ENCODE data around the gene PTPRN2. TPM values are rescaled to one million over a fixed set of nuclear protein-coding genes. Genes with fewer than 3 reads are reported as not detected.
A peak's percentile ranks its signal among the peaks of the same experiment; 100 is the strongest.
"Not testable (repeated sequence)": the region's sequence is repeated elsewhere in the genome, so short reads cannot be mapped to it uniquely, and the experiment has no call there.

Gene PTPRN2
- total RNA-seq, 1 experiment from 2014 or later: 1.2 TPM

DNA sequence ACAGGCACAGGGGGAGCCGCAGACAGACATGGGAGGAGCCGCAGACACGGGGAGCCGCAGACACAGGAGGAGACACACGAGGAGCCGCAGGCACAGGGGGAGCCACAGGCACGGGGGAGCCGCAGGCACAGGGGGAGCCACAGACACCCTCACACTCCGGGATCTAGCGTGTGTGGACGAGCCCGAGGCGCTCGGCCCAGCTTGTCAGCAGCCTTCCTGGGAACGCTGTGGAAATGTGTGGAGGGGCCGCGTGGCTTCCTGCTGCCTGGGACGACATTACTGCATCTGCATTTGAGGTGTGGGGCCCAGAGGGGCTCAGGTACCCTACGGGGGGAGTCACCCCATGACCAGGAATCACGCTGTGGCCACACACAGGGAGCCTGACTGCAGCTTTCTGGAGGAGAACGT lies 313.2 kb downstream of the PTPRN2 start:
- H3K4me3 ChIP-seq: no peak overlapping the region
- no peak overlapping the region for H3K27ac ChIP-seq
- H3K36me3 ChIP-seq: no peaks in the 10 kb centered on the region
- no peaks in the 10 kb centered on the region for H3K27me3 ChIP-seq (replicated peaks)
- peaks cover 14% of the 10 kb centered on the region for H3K9me3 ChIP-seq (replicated peaks)
- H3K4me1 ChIP-seq (replicated peaks): no peaks in the 10 kb centered on the region
- DNase-seq (ENCODE audit: low read depth in 1 of 2, low spot score in 2 of 2): peak in 1 of 2 experiments; percentile 35

GRCh38 chr7:158273756-158274342 lies 313.8 kb downstream of the PTPRN2 start:
- not testable (repeated sequence) for H3K27me3 ChIP-seq (replicated peaks); H3K4me3 ChIP-seq; H3K4me1 ChIP-seq (replicated peaks); H3K36me3 ChIP-seq; H3K27ac ChIP-seq
- peak in 1 of 2 experiments; percentile 39 for DNase-seq (ENCODE audit: low read depth in 1 of 2, low spot score in 2 of 2)
- H3K9me3 ChIP-seq (replicated peaks): peaks cover 11% of the 10 kb centered on the region

GRCh38 chr7:158273138-158273651 lies 314.4 kb downstream of the PTPRN2 start:
- Histone ChIP-seq H3K4me3 (no peak overlapping the region), H3K9me3 (replicated peaks) (peaks cover 8% of the 10 kb centered on the region), H3K27me3 (replicated peaks) (no peaks in the 10 kb centered on the region), H3K36me3 (no peaks in the 10 kb centered on the region), H3K27ac (no peak overlapping the region), H3K4me1 (replicated peaks) (no peaks in the 10 kb centered on the region)
- DNase-seq (ENCODE audit: low read depth in 1 of 2, low spot score in 2 of 2): peak in 1 of 2 experiments; percentile 32

DNA sequence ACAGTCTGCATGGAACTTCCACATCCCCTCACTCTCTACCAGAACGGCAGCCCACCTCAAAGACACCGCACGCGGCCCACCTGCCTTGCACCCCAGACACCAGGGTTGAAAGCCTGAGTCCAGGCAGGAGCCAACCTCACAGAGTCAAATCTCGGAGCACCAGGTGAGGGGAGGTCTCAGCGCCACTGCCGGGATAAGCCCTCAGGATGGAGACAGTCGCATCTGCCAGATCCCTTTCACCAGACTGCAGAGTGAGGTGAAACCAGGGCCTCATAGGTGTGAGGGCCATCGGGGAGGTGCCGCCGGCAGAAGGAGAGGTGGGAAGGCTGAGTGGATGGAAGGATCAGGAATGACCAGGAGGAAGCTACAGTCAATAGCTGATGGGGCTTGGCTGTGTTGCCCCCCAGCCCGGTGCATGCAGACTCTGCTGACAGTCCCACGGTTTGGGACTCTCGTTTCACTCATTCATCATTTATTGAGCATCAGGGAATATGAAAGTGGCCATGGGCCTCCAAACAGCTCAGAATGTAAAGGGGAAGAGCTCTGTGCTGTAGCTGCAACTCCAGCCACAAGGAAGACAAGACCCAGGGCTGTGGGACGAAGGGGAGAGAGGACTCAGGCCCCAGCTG lies 315.0 kb downstream of the PTPRN2 start:
- Histone ChIP-seq H3K27ac (no peak overlapping the region), H3K27me3 (replicated peaks) (no peaks in the 10 kb centered on the region), H3K36me3 (no peaks in the 10 kb centered on the region), H3K9me3 (replicated peaks) (peaks cover 8% of the 10 kb centered on the region), H3K4me1 (replicated peaks) (no peaks in the 10 kb centered on the region), H3K4me3 (no peak overlapping the region)
- no peak for DNase-seq (ENCODE audit: low read depth in 1 of 2, low spot score in 2 of 2)

DNA sequence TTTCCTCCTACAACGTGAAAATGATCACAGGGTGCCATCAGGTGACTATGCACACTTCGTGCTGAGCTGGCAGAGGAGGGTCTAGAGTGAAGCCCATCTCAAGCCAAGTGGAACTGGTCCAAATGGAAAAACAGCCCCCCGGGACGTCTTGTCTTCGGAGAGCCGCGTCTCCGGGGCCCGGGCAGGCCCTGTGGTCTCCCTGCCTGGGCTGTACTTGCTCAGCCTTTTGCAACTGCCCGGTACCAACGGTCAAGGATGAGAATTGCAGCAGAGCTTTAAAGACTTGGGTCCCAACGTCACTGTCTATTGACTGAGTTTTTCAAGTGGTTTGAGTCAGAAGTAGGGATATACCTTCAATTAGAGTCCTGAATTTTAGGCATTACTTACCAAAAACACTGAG lies 315.5 kb downstream of the PTPRN2 start:
- DNase-seq (ENCODE audit: low read depth in 1 of 2, low spot score in 2 of 2): no peak
- H3K27ac ChIP-seq: no peak overlapping the region
- peaks cover 8% of the 10 kb centered on the region for H3K9me3 ChIP-seq (replicated peaks)
- no peaks in the 10 kb centered on the region for H3K36me3 ChIP-seq
- no peaks in the 10 kb centered on the region for H3K27me3 ChIP-seq (replicated peaks)
- H3K4me1 ChIP-seq (replicated peaks): no peaks in the 10 kb centered on the region
- H3K4me3 ChIP-seq: no peak overlapping the region

DNA sequence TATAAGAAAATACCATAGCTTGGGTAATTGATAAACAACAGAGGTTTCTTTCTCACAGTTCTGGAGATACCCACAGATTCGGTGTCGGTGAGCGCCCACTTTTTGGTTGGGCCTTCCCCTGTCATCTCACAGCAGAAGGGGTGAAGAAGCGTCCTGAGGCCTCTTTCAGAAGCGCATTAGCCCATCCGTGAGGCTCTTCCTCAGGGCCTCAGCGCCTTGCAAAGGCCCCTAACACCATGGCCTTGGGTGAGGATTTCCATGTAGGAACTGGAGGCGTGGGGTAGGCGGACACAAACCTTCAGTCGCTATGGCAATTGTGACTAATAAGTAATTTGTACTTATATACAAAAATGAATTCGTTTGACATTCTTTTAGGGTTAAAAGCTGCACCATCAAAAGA lies 316.0 kb downstream of the PTPRN2 start:
- Histone ChIP-seq H3K9me3 (replicated peaks) (peaks cover 8% of the 10 kb centered on the region), H3K36me3 (no peaks in the 10 kb centered on the region), H3K27ac (no peak overlapping the region), H3K4me3 (no peak overlapping the region), H3K4me1 (replicated peaks) (no peaks in the 10 kb centered on the region), H3K27me3 (replicated peaks) (no peaks in the 10 kb centered on the region)
- DNase-seq (ENCODE audit: low read depth in 1 of 2, low spot score in 2 of 2): no peak

- no peaks in the 10 kb centered on the region for H3K4me1 ChIP-seq (replicated peaks)
- peaks cover 8% of the 10 kb centered on the region for H3K9me3 ChIP-seq (replicated peaks)
- no peak overlapping the region for H3K27ac ChIP-seq
- H3K36me3 ChIP-seq: no peaks in the 10 kb centered on the region
- H3K4me3 ChIP-seq: no peak overlapping the region
- H3K27me3 ChIP-seq (replicated peaks): no peaks in the 10 kb centered on the region
- DNase-seq (ENCODE audit: low read depth in 1 of 2, low spot score in 2 of 2): no peak
These were observed 316.7 kb downstream of the PTPRN2 start for GRCh38 chr7:158270856-158271413.

GRCh38 chr7:158270106-158270775 lies 317.4 kb downstream of the PTPRN2 start:
- Histone ChIP-seq H3K36me3 (no peaks in the 10 kb centered on the region), H3K4me1 (replicated peaks) (no peaks in the 10 kb centered on the region), H3K27ac (no peak overlapping the region), H3K27me3 (replicated peaks) (no peaks in the 10 kb centered on the region), H3K4me3 (no peak overlapping the region), H3K9me3 (replicated peaks) (peaks cover 13% of the 10 kb centered on the region)
- no peak for DNase-seq (ENCODE audit: low read depth in 1 of 2, low spot score in 2 of 2)

DNA sequence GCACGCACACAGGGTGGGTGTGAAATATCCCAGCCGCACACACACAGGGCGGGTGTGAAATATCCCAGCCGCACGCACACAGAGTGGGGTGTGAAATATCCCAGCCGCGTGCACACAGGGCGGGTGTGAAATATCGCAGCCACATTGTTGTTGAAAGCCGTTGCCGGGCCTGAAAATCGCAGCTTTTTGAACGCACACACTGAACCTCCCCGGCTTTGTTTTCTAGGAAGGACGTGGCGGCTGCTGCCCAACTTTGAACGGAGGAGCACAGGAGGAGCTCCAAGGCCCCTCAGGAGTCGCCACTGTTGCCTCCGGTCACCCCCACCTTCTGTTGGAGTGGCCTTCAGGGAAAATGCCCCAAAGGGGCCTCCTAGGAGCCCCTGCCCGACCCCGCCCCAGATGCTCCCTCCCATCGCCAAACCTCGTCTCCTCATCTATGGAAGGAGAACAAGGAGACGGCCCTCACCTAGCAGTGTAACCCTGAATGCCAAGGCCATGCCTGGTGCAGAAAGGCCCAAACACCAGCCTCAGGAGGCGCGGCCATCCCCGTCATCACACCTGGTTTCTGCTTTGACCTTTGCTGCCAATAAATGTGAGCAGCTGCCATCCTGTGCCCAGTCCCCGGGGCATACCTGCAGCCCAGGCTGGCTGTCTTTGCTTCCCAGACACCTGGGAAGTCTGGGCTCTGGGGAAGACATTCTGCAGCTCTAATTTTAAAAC lies 318.6 kb downstream of the PTPRN2 start:
- DNase-seq (ENCODE audit: low read depth in 1 of 2, low spot score in 2 of 2): no peak
- peaks cover 25% of the 10 kb centered on the region for H3K9me3 ChIP-seq (replicated peaks)
- no peak overlapping the region for H3K4me3 ChIP-seq
- no peaks in the 10 kb centered on the region for H3K4me1 ChIP-seq (replicated peaks)
- H3K36me3 ChIP-seq: no peaks in the 10 kb centered on the region
- no peak overlapping the region for H3K27ac ChIP-seq
- H3K27me3 ChIP-seq (replicated peaks): no peaks in the 10 kb centered on the region

DNA sequence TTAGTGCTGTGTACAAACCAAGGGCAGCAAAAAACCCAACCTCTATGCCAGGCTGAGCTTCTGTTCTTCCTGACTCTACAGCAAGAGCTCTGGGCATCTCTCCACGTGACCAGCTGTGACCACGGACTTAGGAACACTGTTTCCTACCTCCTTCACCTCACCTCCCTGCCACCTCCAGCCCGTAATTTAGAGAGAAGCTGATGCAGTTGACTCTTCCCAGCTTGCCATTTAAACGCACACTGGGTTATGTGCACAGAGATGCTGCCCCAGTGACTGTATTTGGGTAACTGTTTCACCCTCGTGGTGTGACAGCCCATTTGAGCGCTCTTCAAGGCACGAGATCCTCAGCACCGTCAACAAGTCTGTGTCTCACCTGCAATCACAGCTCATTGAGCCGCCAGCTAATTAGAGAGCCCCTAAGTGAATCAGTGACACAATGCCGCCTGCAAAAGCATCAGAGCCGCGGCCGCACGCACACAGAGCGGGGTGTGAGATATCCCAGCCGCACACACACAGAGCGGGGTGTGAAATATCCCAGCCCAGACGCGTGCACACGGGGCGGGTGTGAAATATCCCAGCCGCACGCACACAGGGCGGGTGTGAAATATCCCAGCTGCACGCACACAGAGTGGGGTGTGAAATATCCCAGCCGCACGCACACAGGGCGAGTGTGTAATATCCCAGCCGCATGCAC lies 319.7 kb downstream of the PTPRN2 start:
- no peaks in the 10 kb centered on the region for H3K4me1 ChIP-seq (replicated peaks)
- H3K9me3 ChIP-seq (replicated peaks): peaks cover 30% of the 10 kb centered on the region
- DNase-seq (ENCODE audit: low read depth in 1 of 2, low spot score in 2 of 2): peak in 1 of 2 experiments; percentile 19

DNA sequence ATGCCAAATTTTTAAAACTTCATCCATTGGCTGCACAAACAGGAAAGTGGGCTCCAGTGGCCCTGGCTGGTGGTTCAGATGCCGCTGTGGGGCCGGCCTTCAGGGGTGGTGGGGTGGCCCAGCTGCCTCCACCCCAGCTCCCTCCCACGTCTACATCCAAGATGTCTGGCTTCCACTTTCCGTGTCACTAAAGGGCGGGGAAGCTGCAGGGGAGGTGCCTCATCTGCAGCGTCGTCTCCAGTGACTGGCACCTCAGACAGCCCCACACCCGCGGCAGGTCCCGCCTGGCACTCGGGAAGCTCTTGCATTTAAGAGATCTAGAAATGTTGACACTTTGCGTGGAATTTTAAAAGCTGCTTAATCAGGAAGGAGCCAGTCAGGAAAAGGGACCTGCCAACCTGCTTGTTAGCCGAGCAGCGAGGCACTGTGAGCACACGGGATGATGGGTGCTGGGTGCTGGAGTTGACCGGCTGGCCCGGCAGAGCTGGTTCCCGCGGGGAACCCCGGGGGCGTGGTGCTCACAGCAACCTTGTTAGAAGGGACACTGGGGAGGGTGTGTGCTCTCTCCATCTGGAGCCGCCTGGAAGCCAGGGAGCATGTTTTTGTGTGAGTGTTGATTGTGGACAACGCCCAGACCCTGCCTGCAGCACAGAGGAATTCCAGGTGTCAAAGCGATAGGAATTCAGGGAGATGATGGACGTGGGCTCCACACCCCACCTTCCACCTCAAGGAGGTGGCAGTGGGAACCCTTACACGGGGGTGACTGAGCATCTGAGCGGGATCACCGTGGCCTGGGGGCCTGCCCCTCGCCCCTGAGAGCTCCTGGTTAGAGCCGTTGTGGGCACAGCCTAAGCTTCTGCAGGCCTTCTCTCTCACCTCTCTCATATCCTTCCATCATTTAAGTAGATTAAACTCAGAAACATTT lies 320.5 kb downstream of the PTPRN2 start:
- no peaks in the 10 kb centered on the region for H3K4me1 ChIP-seq (replicated peaks)
- H3K36me3 ChIP-seq: no peaks in the 10 kb centered on the region
- no peak overlapping the region for H3K4me3 ChIP-seq
- DNase-seq (ENCODE audit: low read depth in 1 of 2, low spot score in 2 of 2): peak in 1 of 2 experiments; percentile 31
- no peaks in the 10 kb centered on the region for H3K27me3 ChIP-seq (replicated peaks)
- peaks cover 31% of the 10 kb centered on the region for H3K9me3 ChIP-seq (replicated peaks)
- no peak overlapping the region for H3K27ac ChIP-seq

More for the DNA sequence above, 319.7 kb downstream of the PTPRN2 start:
- Histone ChIP-seq H3K36me3 (no peaks in the 10 kb centered on the region), H3K27me3 (replicated peaks) (no peaks in the 10 kb centered on the region), H3K4me3 (no peak overlapping the region), H3K27ac (no peak overlapping the region)

DNA sequence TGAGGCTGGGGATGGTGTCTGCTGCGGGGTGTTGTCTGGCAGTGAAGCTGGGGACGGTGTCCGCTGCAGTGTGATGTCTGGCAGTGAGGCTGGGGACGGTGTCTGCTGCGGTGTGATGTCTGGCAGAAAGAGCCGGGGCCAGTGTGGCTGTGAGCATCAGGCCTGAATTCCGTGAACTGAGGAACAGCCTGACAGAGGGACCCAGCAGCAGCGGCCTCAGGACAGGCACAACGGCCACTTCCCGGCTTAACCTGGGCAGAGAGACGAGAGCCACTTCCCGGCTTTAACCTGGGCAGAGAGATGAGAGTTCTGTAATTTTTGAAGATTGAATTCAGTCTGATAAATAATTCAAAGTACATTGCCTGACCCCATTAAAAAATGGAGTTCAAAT lies 321.2 kb downstream of the PTPRN2 start:
- Histone ChIP-seq H3K36me3 (no peaks in the 10 kb centered on the region), H3K9me3 (replicated peaks) (peaks cover 33% of the 10 kb centered on the region), H3K27ac (no peak overlapping the region), H3K4me3 (no peak overlapping the region), H3K27me3 (replicated peaks) (no peaks in the 10 kb centered on the region), H3K4me1 (replicated peaks) (no peaks in the 10 kb centered on the region)
- DNase-seq (ENCODE audit: low read depth in 1 of 2, low spot score in 2 of 2): no peak
